Stimulated activated naive CD8-positive, alpha-beta T cell treated with anti-CD3 and anti-CD28 coated beads, Interleukin-15, Interleukin-2, amounts not matched to agents 100 ng/mL and 50 ng/mL, for 24 hours (primary cell): ENCODE data around the gene KIFC1.
A peak's percentile ranks its signal among the peaks of the same experiment; 100 is the strongest.
"Not testable (repeated sequence)": the region's sequence is repeated elsewhere in the genome, so short reads cannot be mapped to it uniquely, and the experiment has no call there.

Source experiments
- H3K27ac Mint-ChIP-seq: one replicate; pipeline ENCODE4 v1.8.0; 2021; ENCODE audit warnings: mild to moderate bottlenecking, mixed read lengths
- H3K27me3 Mint-ChIP-seq: one replicate; pipeline ENCODE4 v1.8.0; 2021; ENCODE audit warnings: mixed read lengths
- H3K36me3 Mint-ChIP-seq: one replicate; pipeline ENCODE4 v1.8.0; 2021; ENCODE audit warnings: low read depth, mixed read lengths
- H3K4me1 Mint-ChIP-seq: one replicate; pipeline ENCODE4 v1.8.0; 2021; ENCODE audit warnings: low read depth, mixed read lengths
- H3K4me3 Mint-ChIP-seq: one replicate; pipeline ENCODE4 v1.8.0; 2021; ENCODE audit warnings: mild to moderate bottlenecking, mixed read lengths
- H3K9me3 Mint-ChIP-seq: one replicate; pipeline ENCODE4 v1.8.0; 2021; ENCODE audit warnings: mixed read lengths

KIFC1 gene

DNA sequence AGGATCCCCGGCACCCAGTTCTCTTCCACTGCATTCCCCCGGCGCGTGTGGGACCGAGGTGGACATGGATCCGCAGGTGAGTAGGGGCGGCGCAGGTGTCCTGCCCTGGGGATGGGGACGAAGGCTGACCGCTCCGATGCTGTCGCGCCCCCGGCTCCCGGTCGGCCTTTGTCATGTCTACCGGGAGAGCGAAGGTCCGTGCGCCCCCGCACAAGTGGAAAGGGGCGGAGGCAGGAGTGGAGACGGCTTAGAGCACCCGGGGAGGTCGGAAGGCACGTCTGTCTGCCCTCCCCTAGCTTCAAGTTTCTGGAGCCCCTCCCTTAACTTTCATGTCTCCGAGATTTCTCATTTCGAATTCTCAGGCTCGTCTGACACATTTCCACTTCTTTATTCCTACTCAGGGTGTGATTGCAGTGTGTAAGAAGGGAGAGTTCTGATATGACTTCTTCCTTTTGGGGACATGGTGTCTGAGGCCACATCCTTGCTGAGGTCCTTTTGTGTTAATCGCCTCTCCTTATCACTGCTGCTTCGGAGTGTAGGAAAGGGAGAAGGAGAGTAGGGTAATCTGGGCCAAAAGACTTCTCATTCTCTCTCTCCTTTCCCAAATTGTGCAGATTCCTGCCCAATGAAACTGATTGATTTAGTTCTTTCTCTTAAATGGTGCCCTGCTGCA is 435 bp downstream of the KIFC1 start:
- Mint-ChIP-seq H3K27ac (peak overlapping the region; percentile 97), H3K4me3 (peak overlapping the region; percentile 95), H3K9me3 (no peaks in the 10 kb centered on the region), H3K36me3 (peaks cover 20% of the 10 kb centered on the region), H3K4me1 (peaks cover 33% of the 10 kb centered on the region), H3K27me3 (no peaks in the 10 kb centered on the region)

GRCh38 chr6:33392595-33392948 is 949 bp downstream of the KIFC1 start:
- H3K9me3 Mint-ChIP-seq = no peaks in the 10 kb centered on the region
- no peaks in the 10 kb centered on the region for H3K27me3 Mint-ChIP-seq
- peak overlapping the region; percentile 97 for H3K27ac Mint-ChIP-seq
- H3K36me3 Mint-ChIP-seq = peaks cover 22% of the 10 kb centered on the region
- peaks cover 33% of the 10 kb centered on the region for H3K4me1 Mint-ChIP-seq
- peak overlapping the region; percentile 95 for H3K4me3 Mint-ChIP-seq

- Mint-ChIP-seq H3K4me3 (peak overlapping the region; percentile 95), H3K36me3 (peaks cover 27% of the 10 kb centered on the region), H3K4me1 (peaks cover 33% of the 10 kb centered on the region), H3K27me3 (no peaks in the 10 kb centered on the region), H3K9me3 (no peaks in the 10 kb centered on the region), H3K27ac (peak overlapping the region; percentile 97)
These were observed 1.4 kb downstream of the KIFC1 start for GRCh38 chr6:33392979-33393378.

DNA sequence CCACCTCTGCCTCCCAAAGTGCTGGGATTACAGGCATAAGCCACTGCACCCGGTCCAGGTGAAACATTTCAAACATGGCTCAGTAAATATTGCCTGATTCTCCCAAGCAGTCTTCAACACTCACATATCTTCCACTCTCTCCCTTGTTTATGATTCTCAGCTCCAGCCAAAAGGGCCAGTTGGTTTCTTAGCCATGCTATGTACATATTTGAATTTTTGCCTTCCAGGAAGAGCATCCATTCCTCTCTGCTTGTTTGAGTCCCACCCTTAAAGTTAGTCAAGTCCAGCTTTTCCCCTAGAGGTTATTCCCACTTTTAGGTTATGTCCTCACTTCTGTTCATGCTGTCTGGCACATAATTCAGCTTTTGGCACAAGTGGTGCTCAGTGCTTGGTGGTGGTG is 5.9 kb downstream of the KIFC1 start:
- peaks cover 51% of the 10 kb centered on the region for H3K36me3 Mint-ChIP-seq
- H3K4me1 Mint-ChIP-seq = peaks cover 19% of the 10 kb centered on the region
- H3K27ac Mint-ChIP-seq = no peak overlapping the region
- H3K9me3 Mint-ChIP-seq = no peaks in the 10 kb centered on the region
- H3K4me3 Mint-ChIP-seq = no peak overlapping the region
- H3K27me3 Mint-ChIP-seq = no peaks in the 10 kb centered on the region

- H3K9me3 Mint-ChIP-seq, H3K4me3 Mint-ChIP-seq, H3K27me3 Mint-ChIP-seq, H3K27ac Mint-ChIP-seq: not testable (repeated sequence)
- peaks cover 12% of the 10 kb centered on the region for H3K4me1 Mint-ChIP-seq
- peaks cover 55% of the 10 kb centered on the region for H3K36me3 Mint-ChIP-seq
These were observed 7.0 kb downstream of the KIFC1 start for GRCh38 chr6:33398601-33399000.

GRCh38 chr6:33399881-33400280 is 8.3 kb downstream of the KIFC1 start:
- H3K27ac Mint-ChIP-seq, H3K27me3 Mint-ChIP-seq: not testable (repeated sequence)

GRCh38 chr6:33404884-33405283 is 13.3 kb downstream of the KIFC1 start:
- H3K4me3 Mint-ChIP-seq = no peak overlapping the region
- no peak overlapping the region for H3K27ac Mint-ChIP-seq
- H3K27me3 Mint-ChIP-seq = no peaks in the 10 kb centered on the region
- peaks cover 76% of the 10 kb centered on the region for H3K36me3 Mint-ChIP-seq
- H3K4me1 Mint-ChIP-seq = peaks cover 9% of the 10 kb centered on the region
- H3K9me3 Mint-ChIP-seq = no peaks in the 10 kb centered on the region

More at GRCh38 chr6:33399881-33400280, 8.3 kb downstream of the KIFC1 start:
- H3K9me3 Mint-ChIP-seq, H3K4me1 Mint-ChIP-seq, H3K4me3 Mint-ChIP-seq: not testable (repeated sequence)
- peaks cover 65% of the 10 kb centered on the region for H3K36me3 Mint-ChIP-seq

GRCh38 chr6:33405386-33405940 is 13.8 kb downstream of the KIFC1 start:
- no peak overlapping the region for H3K4me3 Mint-ChIP-seq
- no peak overlapping the region for H3K27ac Mint-ChIP-seq
- no peaks in the 10 kb centered on the region for H3K9me3 Mint-ChIP-seq
- peaks cover 72% of the 10 kb centered on the region for H3K36me3 Mint-ChIP-seq
- no peaks in the 10 kb centered on the region for H3K27me3 Mint-ChIP-seq
- peaks cover 11% of the 10 kb centered on the region for H3K4me1 Mint-ChIP-seq

DNA sequence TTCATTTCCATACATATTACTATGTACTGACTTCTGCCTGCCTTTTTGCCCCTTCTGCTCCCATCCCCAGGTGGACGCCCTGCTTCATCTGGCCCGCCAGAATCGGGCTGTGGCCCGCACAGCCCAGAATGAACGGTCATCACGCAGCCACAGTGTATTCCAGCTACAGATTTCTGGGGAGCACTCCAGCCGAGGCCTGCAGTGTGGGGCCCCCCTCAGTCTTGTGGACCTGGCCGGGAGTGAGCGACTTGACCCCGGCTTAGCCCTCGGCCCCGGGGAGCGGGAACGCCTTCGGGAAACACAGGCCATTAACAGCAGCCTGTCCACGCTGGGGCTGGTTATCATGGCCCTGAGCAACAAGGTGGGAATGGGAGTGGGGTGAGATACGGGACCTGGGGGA is 14.5 kb downstream of the KIFC1 start:
- Mint-ChIP-seq H3K9me3 (no peaks in the 10 kb centered on the region), H3K27me3 (no peaks in the 10 kb centered on the region), H3K4me3 (no peak overlapping the region), H3K4me1 (peaks cover 11% of the 10 kb centered on the region), H3K36me3 (peaks cover 72% of the 10 kb centered on the region), H3K27ac (no peak overlapping the region)

GRCh38 chr6:33407132-33407718 is 15.6 kb downstream of the KIFC1 start:
- no peak overlapping the region for H3K27ac Mint-ChIP-seq
- peaks cover 68% of the 10 kb centered on the region for H3K36me3 Mint-ChIP-seq
- peaks cover 20% of the 10 kb centered on the region for H3K4me1 Mint-ChIP-seq
- H3K27me3 Mint-ChIP-seq = no peaks in the 10 kb centered on the region
- no peaks in the 10 kb centered on the region for H3K9me3 Mint-ChIP-seq
- no peak overlapping the region for H3K4me3 Mint-ChIP-seq

- H3K9me3 Mint-ChIP-seq = no peaks in the 10 kb centered on the region
- no peaks in the 10 kb centered on the region for H3K27me3 Mint-ChIP-seq
- peaks cover 61% of the 10 kb centered on the region for H3K36me3 Mint-ChIP-seq
- peaks cover 44% of the 10 kb centered on the region for H3K4me1 Mint-ChIP-seq
- H3K4me3 Mint-ChIP-seq = peak overlapping the region; percentile 83
- H3K27ac Mint-ChIP-seq = peak overlapping the region; percentile 93
These were observed 18.6 kb downstream of the KIFC1 start for GRCh38 chr6:33410050-33410710.

DNA sequence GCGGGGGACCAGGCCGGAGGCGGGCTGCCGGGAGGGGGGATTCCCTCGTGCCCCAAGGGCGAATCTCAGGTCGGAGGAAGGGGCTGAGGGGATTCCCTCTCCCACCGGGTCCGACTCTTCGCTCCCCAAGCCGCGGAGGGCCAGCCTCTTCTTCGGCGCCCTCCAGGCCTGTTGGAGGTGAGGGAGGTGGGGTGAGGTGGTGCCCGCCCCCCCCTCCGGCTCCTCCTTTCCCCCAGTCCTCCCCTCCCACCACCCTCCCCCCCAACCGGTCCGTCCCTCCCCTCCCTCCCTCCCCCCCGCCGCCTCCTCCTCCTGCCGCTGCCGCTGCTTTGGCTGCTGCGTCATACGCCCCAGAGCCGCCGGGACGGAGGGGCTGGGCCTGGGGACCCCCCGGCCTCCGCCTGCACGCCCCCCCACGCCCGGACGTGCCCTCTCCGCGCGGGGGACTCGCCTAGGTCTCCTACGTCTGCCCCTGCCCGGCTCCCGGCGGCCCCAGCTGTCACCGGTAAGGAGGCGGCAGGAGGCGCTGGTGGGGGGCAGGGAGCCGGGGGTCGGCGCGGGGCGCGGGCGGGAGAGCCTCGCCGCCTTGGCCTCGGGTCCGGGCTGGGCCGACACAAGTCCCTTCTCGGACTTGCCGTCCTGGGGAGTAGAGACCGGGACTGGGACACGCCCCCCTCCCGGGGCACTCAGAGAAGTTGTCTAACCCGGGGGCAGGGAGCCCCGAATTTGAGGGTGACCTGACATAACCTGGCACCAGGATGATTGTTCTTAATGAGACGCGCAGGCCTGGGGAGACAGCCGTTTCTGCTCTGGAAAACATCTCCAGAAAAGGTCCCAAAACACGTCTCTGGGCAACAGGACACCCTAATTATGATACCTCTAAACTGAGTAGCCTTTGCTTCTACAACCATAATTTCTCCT is 19.3 kb downstream of the KIFC1 start, which contains the start of gene PHF1:
PHF1 (plus strand) TSS at position 304 of the 921 bp plus-strand sequence. CDS start 1,250 bp downstream, outside the sequence.
- peak within 1 kb of the TSS; percentile 83 for H3K4me3 Mint-ChIP-seq
- no peaks in the 10 kb centered on the region for H3K27me3 Mint-ChIP-seq
- H3K9me3 Mint-ChIP-seq = no peaks in the 10 kb centered on the region
- H3K27ac Mint-ChIP-seq = peak within 1 kb of the TSS; percentile 93
- peaks cover 60% of the 10 kb centered on the region for H3K36me3 Mint-ChIP-seq
- H3K4me1 Mint-ChIP-seq = peaks cover 52% of the 10 kb centered on the region

GRCh38 chr6:33411632-33412005 is 20.0 kb downstream of the KIFC1 start:
- Mint-ChIP-seq H3K27ac (peak overlapping the region; percentile 72), H3K4me3 (peak overlapping the region; percentile 83), H3K27me3 (no peaks in the 10 kb centered on the region), H3K9me3 (no peaks in the 10 kb centered on the region), H3K4me1 (peaks cover 58% of the 10 kb centered on the region), H3K36me3 (peaks cover 60% of the 10 kb centered on the region)

DNA sequence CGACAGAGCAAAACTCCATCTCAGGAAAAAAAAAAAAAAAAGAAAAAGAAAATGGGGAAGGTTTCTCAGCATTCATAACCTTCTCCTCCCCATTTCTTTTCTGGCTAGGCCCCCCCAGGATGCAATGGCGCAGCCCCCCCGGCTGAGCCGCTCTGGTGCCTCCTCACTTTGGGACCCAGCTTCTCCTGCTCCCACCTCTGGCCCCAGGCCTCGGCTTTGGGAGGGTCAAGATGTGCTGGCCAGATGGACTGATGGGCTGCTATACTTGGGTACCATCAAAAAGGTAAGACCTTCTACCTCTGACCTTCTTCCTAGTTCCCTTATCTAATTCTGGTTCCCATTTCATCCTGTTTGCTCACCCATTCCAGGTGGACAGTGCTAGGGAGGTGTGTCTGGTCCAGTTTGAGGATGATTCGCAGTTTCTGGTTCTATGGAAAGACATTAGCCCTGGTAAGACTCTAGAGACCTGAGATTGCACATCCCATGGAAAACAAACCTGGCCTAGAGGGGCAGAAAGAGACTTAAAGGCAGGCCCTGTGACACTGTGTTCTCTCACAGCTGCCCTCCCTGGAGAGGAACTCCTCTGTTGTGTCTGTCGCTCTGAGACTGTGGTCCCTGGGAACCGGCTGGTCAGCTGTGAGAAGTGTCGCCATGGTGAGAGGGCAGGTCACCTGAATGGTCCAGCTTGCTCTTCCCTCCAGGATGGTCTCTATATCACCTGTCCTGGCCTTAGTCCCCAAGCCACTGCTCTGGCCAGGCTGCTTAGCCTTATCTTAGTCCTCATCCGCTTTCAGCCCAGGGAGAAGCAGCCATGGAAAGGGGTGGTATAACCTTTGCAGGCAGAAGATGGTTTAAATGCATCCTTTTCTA is 20.8 kb downstream of the KIFC1 start:
- Mint-ChIP-seq H3K4me1 (peaks cover 66% of the 10 kb centered on the region), H3K4me3 (peak overlapping the region; percentile 51), H3K36me3 (peaks cover 54% of the 10 kb centered on the region), H3K9me3 (no peaks in the 10 kb centered on the region), H3K27ac (peak overlapping the region; percentile 81), H3K27me3 (no peaks in the 10 kb centered on the region)
